Measurements from ENCODE around the gene CBX3.
A peak's percentile ranks its signal among the peaks of the same experiment; 100 is the strongest.
"Not testable (repeated sequence)": the region's sequence is repeated elsewhere in the genome, so short reads cannot be mapped to it uniquely, and the experiment has no call there.

CBX3 gene
- 181 to 311 (median 232) reads per million in 3 experiments for total RNA-seq

GRCh38 chr7:26201247-26202018 is at the start of gene CBX3:
CBX3 (plus strand) TSS chr7:26201745; CDS start chr7:26202999, 1,254 bp downstream.
- peak; percentile 86 for DNase-seq

- peak; percentile 80 for DNase-seq
These were observed 49.4 kb upstream of the CBX3 start, which contains the start of gene NFE2L3 for GRCh38 chr7:26151953-26152781. NFE2L3 (plus strand) TSS chr7:26152198; CDS start chr7:26152499, 301 bp downstream.

GRCh38 chr7:26152782-26153240 is 48.7 kb upstream of the CBX3 start:
- DNase-seq = peak; percentile 36

- no peak for DNase-seq
These were observed 48.2 kb upstream of the CBX3 start for GRCh38 chr7:26153241-26153822.

GRCh38 chr7:26153823-26154783 is 47.4 kb upstream of the CBX3 start:
- peak; percentile 17 for DNase-seq

GRCh38 chr7:26155531-26156375 is 45.8 kb upstream of the CBX3 start:
- no peak for DNase-seq

- peak; percentile 80 for DNase-seq
These were observed 44.8 kb upstream of the CBX3 start for GRCh38 chr7:26156451-26157420.

- no peak for DNase-seq
These were observed 43.9 kb upstream of the CBX3 start for GRCh38 chr7:26157520-26158105.

- no peak for DNase-seq
These were observed 42.3 kb upstream of the CBX3 start for GRCh38 chr7:26159243-26159642.

- no peak for DNase-seq
These were observed 40.6 kb upstream of the CBX3 start for GRCh38 chr7:26160896-26161295.

GRCh38 chr7:26162431-26162830 is 39.1 kb upstream of the CBX3 start:
- no peak for DNase-seq

GRCh38 chr7:26163804-26164203 is 37.7 kb upstream of the CBX3 start:
- not testable (repeated sequence) for DNase-seq

- no peak for DNase-seq
These were observed 35.4 kb upstream of the CBX3 start for GRCh38 chr7:26165950-26166683.

- DNase-seq = no peak
These were observed 34.8 kb upstream of the CBX3 start for GRCh38 chr7:26166684-26167266.

GRCh38 chr7:26167303-26167934 is 34.1 kb upstream of the CBX3 start:
- no peak for DNase-seq

GRCh38 chr7:26168458-26169023 is 33.0 kb upstream of the CBX3 start:
- DNase-seq = no peak

- no peak for DNase-seq
These were observed 32.3 kb upstream of the CBX3 start for GRCh38 chr7:26169271-26169670.
